Suppressor macrophage treated with lipopolysaccharide for 4 hours (primary cell): Measurements from ENCODE around the gene ZNF638.

Experiments
- DNase-seq: peaks from one replicate; pipeline ENCODE4 v3.0.0-alpha.2; 2020

ZNF638 gene

DNA sequence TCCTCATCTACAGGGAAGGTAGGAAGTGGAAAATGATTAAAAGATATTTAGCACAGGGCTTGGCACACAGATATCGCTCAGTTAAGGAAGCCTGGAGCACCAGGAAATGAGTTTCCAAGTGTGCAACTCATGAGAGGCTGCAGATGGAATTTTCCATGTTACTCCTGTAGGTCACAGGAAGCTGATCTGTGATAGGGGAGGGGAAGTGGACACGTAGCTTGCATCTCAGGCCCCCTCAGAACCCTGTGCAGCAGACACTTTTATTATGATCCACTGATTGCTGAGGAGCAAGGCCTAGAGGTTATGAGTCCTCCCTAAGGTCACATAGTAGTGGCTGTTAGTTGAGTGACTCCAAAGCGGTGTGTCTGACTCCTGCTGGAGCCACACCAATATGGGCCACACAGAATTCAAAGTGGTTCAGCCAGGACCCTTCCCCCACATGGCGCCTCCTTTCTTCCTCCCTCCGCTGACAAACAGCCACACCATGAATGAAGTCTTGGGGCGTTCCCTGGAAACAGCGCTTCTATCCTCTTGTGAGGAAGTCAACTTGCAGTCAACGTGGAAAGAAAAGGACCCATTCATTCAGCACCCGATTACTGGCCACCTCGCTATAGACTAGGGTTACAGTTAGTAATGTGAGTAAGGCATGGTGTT lies 143.3 kb downstream of the ZNF638 start:
- DNase-seq, result peak; percentile 43

DNA sequence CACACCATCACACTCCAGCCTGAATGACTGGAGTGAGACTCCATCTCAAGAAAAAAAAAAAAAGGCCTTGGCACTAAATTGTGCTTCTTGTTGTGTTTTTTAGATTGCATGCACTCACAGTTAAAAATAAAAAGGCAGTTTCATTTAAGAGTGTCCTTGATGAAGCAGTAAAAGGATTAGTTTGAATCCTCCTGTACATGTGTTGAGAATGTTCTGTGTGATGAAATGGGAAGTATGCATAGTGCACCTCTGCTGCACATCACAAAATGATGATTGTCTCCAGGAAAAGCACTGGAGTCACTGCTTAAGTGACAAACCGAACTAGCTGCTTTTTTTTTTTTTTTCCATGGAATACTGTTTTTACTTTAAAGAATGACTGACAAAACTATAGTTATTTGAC lies 144.9 kb downstream of the ZNF638 start:
- DNase-seq, result no peak

DNA sequence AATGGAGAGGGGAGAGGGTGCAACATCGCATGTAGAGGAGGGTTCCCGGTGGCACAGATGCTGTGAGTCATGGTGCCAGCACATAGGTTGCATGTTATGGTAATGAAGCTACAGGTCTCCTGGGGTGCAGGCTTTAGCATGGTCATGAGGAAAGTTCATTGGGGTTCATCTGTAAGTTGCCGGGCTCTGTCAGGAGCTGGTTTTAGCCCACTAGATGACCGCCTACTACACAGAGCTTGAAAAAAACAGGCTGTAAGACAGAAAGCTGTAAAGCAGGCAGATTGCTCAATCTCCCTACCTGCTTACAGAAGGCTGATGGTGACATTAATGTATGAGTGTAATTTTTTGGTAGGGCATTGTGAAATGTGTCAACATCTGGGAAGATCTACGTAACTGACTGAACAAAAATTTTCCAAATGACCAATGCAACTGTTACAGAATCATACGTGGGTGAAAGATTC lies 145.7 kb downstream of the ZNF638 start:
- DNase-seq, result peak; percentile 79

DNA sequence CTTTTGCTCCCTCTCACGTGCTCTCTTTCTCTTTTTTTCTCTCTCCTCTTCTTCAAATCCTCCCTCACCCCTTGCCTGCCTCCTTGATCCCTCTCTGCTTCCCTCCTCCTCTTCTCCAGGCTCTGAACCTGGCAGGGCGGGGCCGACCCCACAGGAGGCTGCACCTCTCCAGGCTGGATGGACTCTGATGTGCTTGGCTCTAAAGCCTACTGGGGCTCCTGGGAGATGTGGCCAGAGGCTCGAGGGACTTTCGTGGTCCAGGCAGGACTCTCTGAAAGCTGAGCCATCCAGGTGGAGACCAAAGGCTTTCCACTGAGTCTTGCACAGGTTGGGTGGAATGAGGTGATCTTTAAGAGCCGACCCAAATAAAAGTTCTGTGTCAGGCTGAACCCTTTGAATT lies 147.2 kb downstream of the ZNF638 start:
- DNase-seq, result no peak

DNA sequence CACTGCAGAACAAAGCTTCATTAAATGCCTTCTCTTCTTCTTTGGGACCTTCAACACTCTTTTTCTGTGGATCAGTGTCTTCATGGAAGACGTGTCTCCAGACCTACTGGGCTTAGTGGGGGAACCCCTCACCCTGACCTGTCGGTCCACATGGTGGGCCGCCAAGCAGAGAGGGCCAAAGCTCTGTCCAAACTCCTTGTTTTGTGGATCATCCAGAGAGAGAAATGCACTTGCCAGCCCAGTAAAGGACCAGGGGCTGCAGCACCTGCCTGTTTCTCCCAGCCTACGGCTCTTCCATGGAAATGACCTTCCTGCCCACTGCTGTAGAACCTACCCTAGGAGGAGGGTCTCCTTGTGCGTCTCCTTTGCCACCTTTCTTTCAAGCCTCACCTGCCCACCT lies 147.7 kb downstream of the ZNF638 start:
- no peak for DNase-seq

DNA sequence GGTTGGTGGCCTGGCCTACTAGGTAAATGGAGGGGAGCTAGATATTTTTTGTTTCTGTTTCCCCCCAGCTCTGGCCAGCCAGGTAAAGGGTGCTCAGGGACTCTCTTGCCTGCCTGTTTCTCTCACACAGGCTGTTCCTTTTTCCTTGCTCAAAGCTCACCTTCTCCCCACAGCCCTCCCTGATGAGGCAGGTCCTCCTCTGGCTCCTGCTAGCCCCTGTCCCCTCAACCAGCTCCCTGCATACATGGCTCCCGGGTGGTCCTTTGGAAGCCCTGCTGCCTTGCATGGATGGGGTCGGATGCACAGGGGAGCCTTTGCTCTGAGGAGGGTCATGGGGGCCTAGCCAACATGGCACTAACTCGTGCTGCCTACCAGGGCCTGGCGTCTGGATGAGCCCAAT lies 149.5 kb downstream of the ZNF638 start:
- DNase-seq, result no peak

DNA sequence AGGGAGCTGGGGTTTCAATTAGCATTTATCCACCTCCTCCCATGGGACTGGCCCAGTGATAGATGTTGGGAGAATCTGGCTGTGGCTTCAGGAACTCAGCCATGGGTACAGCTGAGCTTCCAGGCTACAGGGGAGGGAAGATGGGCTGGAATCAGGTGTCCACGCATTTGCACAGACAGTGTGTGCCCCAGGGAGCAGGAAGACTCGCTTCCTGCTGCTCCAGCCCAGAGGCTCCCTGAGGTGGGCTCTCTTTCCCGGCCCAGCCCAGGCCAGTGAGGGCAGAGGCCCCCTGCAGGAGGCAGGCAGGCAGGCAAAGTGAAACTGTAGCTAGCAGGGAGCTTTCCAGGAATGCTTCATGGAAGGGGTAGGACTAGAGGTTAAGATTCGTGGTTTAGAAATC lies 150.5 kb downstream of the ZNF638 start:
- DNase-seq, result no peak

DNA sequence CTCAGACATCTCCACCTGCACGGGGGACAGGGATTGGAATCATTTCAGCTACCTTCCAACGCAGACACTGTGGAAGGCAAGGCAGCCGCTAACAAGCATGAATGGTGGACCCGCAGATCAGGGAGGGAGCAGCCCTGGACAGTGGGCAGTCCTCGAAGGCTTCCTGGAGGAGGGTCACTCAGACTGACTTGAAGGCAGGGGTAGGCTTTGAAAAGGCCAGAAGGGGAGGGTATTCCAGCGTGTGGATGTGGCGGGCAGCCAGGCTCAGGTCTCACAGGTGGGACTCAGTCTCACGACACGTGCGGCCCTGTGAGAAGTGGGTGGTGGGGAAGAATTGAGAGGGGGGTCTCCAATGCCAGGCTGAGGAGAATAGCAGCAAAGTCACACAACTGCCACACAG lies 151.7 kb downstream of the ZNF638 start:
- no peak for DNase-seq

DNA sequence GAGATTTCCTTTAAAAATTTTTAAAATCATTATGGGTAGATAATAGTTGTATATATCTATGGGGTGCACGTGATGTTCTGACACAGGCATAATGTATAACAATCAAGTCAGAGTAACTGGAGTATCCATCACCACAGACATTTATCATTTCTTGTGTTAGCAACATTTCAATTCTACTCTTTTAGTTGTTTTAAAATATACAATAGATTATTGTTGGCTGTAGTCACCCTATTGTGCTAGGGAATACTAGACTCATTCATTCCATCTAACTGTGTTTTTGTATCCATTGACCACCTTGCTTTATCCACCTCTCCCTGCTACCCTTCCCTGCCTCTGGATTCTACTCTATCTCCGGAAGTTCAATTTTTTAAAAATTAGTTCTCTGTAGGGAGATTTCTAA lies 152.8 kb downstream of the ZNF638 start:
- DNase-seq, result no peak
